T-helper 2 cell treated with Interferon-gamma antibody and Interleukin-4, amounts not matched to agents 5 μg/mL and 100 μg/mL, for 36 hours (primary cell): ENCODE measurements around the gene HTT-AS.
A peak's percentile ranks its signal among the peaks of the same experiment; 100 is the strongest.

Source experiments
- DNase-seq: peaks from one replicate; pipeline ENCODE4 v3.0.0; 2021; ENCODE audit warnings: low spot score
- H3K27ac Mint-ChIP-seq: one replicate; pipeline ENCODE4 v1.8.0; 2021; ENCODE audit warnings: mild to moderate bottlenecking, mixed read lengths
- H3K27me3 Mint-ChIP-seq: one replicate; pipeline ENCODE4 v1.8.0; 2021; ENCODE audit warnings: low read depth, mixed read lengths
- H3K36me3 Mint-ChIP-seq: one replicate; pipeline ENCODE4 v1.8.0; 2021; ENCODE audit warnings: low read depth, mixed read lengths
- H3K4me1 Mint-ChIP-seq: one replicate; pipeline ENCODE4 v1.8.0; 2021; ENCODE audit warnings: low read depth, mixed read lengths
- H3K4me3 Mint-ChIP-seq: one replicate; pipeline ENCODE4 v1.8.0; 2022; ENCODE audit warnings: mild to moderate bottlenecking, moderate library complexity, mixed read lengths
- H3K9me3 Mint-ChIP-seq: one replicate; pipeline ENCODE4 v1.8.0; 2021; ENCODE audit warnings: mixed read lengths

The HTT-AS gene

DNA sequence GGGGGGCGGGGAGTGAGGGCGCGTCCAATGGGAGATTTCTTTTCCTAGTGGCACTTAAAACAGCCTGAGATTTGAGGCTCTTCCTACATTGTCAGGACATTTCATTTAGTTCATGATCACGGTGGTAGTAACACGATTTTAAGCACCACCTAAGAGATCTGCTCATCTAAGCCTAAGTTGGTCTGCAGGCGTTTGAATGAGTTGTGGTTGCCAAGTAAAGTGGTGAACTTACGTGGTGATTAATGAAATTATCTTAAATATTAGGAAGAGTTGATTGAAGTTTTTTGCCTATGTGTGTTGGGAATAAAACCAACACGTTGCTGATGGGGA lies 1.3 kb upstream of the HTT-AS start:
- Mint-ChIP-seq H3K9me3 (no peaks in the 10 kb centered on the region), H3K36me3 (peaks cover 2% of the 10 kb centered on the region), H3K27ac (peak overlapping the region; percentile 89), H3K4me3 (peak overlapping the region; percentile 87), H3K4me1 (peaks cover 23% of the 10 kb centered on the region), H3K27me3 (no peaks in the 10 kb centered on the region)
- no peak for DNase-seq

DNA sequence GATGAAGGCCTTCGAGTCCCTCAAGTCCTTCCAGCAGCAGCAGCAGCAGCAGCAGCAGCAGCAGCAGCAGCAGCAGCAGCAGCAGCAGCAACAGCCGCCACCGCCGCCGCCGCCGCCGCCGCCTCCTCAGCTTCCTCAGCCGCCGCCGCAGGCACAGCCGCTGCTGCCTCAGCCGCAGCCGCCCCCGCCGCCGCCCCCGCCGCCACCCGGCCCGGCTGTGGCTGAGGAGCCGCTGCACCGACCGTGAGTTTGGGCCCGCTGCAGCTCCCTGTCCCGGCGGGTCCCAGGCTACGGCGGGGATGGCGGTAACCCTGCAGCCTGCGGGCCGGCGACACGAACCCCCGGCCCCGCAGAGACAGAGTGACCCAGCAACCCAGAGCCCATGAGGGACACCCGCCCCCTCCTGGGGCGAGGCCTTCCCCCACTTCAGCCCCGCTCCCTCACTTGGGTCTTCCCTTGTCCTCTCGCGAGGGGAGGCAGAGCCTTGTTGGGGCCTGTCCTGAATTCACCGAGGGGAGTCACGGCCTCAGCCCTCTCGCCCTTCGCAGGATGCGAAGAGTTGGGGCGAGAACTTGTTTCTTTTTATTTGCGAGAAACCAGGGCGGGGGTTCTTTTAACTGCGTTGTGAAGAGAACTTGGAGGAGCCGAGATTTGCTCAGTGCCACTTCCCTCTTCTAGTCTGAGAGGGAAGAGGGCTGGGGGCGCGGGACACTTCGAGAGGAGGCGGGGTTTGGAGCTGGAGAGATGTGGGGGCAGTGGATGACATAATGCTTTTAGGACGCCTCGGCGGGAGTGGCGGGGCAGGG lies 711 bp upstream of the HTT-AS start:
- Mint-ChIP-seq H3K9me3 (no peaks in the 10 kb centered on the region), H3K27ac (peak overlapping the region; percentile 89), H3K4me3 (peak overlapping the region; percentile 87), H3K4me1 (peaks cover 21% of the 10 kb centered on the region), H3K36me3 (peaks cover 2% of the 10 kb centered on the region), H3K27me3 (no peaks in the 10 kb centered on the region)
- peak; percentile 45 for DNase-seq

DNA sequence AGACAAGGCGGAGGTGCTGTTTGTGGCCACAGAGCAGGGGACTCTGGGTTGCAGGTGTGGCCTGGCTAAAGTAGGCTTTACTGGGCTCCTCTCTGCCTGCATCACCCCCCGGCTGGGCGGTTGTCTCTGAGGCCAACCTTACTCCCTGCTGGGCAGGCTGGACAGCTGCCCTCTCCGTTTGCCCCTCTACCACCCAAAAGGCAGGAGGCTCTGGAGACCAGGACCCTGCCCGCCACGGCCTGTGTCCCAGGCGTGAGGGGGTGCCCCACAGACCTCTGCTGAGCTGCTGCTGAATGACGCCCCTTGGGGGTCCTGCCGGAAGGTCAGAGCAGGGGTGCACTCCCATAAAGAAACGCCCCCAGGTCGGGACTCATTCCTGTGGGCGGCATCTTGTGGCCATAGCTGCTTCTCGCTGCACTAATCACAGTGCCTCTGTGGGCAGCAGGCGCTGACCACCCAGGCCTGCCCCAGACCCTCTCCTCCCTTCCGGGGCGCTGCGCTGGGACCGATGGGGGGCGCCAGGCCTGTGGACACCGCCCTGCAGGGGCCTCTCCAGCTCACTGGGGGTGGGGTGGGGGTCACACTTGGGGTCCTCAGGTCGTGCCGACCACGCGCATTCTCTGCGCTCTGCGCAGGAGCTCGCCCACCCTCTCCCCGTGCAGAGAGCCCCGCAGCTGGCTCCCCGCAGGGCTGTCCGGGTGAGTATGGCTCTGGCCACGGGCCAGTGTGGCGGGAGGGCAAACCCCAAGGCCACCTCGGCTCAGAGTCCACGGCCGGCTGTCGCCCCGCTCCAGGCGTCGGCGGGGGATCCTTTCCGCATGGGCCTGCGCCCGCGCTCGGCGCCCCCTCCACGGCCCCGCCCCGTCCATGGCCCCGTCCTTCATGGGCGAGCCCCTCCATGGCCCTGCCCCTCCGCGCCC lies 920 bp downstream of the HTT-AS start:
- no peak overlapping the region for H3K4me3 Mint-ChIP-seq

GRCh38 chr4:3071811-3072210 lies 2.5 kb downstream of the HTT-AS start:
- no peak overlapping the region for H3K4me3 Mint-ChIP-seq
- no peaks in the 10 kb centered on the region for H3K27me3 Mint-ChIP-seq
- H3K4me1 Mint-ChIP-seq = peaks cover 7% of the 10 kb centered on the region
- H3K9me3 Mint-ChIP-seq = no peaks in the 10 kb centered on the region
- H3K36me3 Mint-ChIP-seq = no peaks in the 10 kb centered on the region
- H3K27ac Mint-ChIP-seq = no peak overlapping the region
- no peak for DNase-seq

More for the DNA sequence above, 920 bp downstream of the HTT-AS start:
- Mint-ChIP-seq H3K36me3 (peaks cover 1% of the 10 kb centered on the region), H3K27me3 (no peaks in the 10 kb centered on the region), H3K9me3 (no peaks in the 10 kb centered on the region), H3K27ac (no peak overlapping the region), H3K4me1 (peaks cover 14% of the 10 kb centered on the region)
- no peak for DNase-seq

- H3K27ac Mint-ChIP-seq = no peak overlapping the region
- peaks cover 3% of the 10 kb centered on the region for H3K4me1 Mint-ChIP-seq
- no peak for DNase-seq
- H3K9me3 Mint-ChIP-seq = no peaks in the 10 kb centered on the region
- no peaks in the 10 kb centered on the region for H3K36me3 Mint-ChIP-seq
- H3K4me3 Mint-ChIP-seq = no peak overlapping the region
- H3K27me3 Mint-ChIP-seq = no peaks in the 10 kb centered on the region
Measured at GRCh38 chr4:3070709-3071500, 3.4 kb downstream of the HTT-AS start.

- H3K4me1 Mint-ChIP-seq = no peaks in the 10 kb centered on the region
- no peak overlapping the region for H3K4me3 Mint-ChIP-seq
- H3K27ac Mint-ChIP-seq = no peak overlapping the region
- DNase-seq = no peak
- H3K36me3 Mint-ChIP-seq = no peaks in the 10 kb centered on the region
- H3K9me3 Mint-ChIP-seq = no peaks in the 10 kb centered on the region
- H3K27me3 Mint-ChIP-seq = no peaks in the 10 kb centered on the region
Measured at GRCh38 chr4:3069661-3070199, 4.6 kb downstream of the HTT-AS start.

DNA sequence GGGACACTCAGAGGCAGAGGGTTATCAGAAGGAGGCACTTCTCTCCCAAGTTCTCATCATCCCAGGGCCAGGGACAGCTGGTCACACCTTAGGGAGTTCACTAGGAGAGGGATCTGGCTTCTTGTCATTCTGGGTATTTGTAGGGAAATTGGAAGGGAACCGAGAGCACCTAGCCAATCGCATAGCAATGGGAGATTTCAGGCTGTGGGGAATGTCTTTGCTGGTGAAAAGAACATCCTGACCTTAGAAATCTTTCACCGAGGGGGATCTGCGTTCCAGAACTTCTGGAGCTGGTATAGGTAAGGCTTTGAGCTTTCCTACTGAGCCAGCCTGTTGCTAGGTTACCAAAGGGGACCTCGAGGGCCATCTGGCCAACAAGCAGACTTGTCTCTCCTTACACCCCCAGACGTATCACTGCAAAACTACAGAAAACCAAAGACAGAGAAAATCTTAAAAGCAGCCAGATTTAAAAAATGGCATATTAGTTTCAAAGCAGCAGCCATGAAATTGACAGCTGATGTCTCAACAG lies 6.8 kb downstream of the HTT-AS start:
- no peaks in the 10 kb centered on the region for H3K4me1 Mint-ChIP-seq
- H3K4me3 Mint-ChIP-seq = no peak overlapping the region

GRCh38 chr4:3066836-3067400 lies 7.4 kb downstream of the HTT-AS start:
- Mint-ChIP-seq H3K4me1 (no peaks in the 10 kb centered on the region), H3K27me3 (peaks cover 2% of the 10 kb centered on the region), H3K36me3 (no peaks in the 10 kb centered on the region), H3K4me3 (no peak overlapping the region), H3K27ac (no peak overlapping the region), H3K9me3 (no peaks in the 10 kb centered on the region)
- DNase-seq = no peak

More for the DNA sequence above, 6.8 kb downstream of the HTT-AS start:
- Mint-ChIP-seq H3K9me3 (no peaks in the 10 kb centered on the region), H3K27me3 (peaks cover 1% of the 10 kb centered on the region), H3K36me3 (no peaks in the 10 kb centered on the region), H3K27ac (no peak overlapping the region)
- no peak for DNase-seq

GRCh38 chr4:3065551-3065950 lies 8.8 kb downstream of the HTT-AS start:
- DNase-seq = no peak

DNA sequence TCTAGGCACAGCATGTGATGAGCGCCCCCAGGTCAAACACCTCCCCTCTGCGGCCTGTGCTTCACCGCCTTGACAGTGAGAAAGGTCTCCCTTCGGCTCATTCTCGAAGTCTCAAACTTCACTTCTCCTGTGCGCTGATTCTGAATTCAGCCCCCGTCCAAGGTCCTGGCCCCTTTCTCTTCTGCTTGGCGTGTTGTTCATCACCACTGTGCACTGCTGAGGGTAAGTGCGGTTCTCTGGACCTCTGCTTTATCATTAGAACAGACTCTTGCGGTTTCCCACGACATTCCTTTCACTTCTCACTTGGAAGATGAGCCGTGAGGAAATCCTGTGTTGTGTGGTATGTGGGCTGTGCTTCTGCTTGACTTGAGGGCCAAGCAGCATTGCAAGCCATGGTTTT lies 11.9 kb downstream of the HTT-AS start:
- DNase-seq = no peak
- Mint-ChIP-seq H3K9me3 (no peaks in the 10 kb centered on the region), H3K36me3 (no peaks in the 10 kb centered on the region), H3K4me3 (no peak overlapping the region), H3K27me3 (peaks cover 2% of the 10 kb centered on the region), H3K27ac (no peak overlapping the region), H3K4me1 (peaks cover 1% of the 10 kb centered on the region)

More at GRCh38 chr4:3065551-3065950, 8.8 kb downstream of the HTT-AS start:
- no peak overlapping the region for H3K4me3 Mint-ChIP-seq
- H3K27ac Mint-ChIP-seq = no peak overlapping the region
- no peaks in the 10 kb centered on the region for H3K9me3 Mint-ChIP-seq
- no peaks in the 10 kb centered on the region for H3K36me3 Mint-ChIP-seq
- H3K4me1 Mint-ChIP-seq = no peaks in the 10 kb centered on the region
- H3K27me3 Mint-ChIP-seq = peaks cover 2% of the 10 kb centered on the region

GRCh38 chr4:3060946-3061345 lies 13.4 kb downstream of the HTT-AS start:
- Mint-ChIP-seq H3K4me1 (peaks cover 1% of the 10 kb centered on the region), H3K4me3 (no peak overlapping the region), H3K27ac (no peak overlapping the region), H3K36me3 (peaks cover 4% of the 10 kb centered on the region), H3K27me3 (peaks cover 2% of the 10 kb centered on the region), H3K9me3 (peaks cover 14% of the 10 kb centered on the region)
- no peak for DNase-seq

DNA sequence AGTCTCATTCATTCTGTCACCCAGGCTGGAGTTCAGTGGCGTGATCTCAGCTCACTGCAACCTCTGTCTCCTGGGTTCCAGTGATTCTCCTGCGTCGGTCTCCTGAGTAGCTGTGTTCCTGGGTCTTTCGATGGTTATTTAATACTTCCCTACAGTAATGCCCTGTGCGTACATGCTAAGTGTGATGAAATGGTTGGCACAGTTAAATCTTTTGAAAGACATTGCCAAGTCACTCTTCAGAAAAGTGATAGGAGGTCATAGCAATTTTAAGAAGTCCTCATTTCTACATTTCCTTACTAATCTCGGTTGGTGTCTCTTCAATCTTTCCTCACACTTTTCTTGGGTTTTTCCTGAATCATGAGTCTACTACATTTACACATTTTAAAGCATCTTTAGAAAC lies 14.4 kb downstream of the HTT-AS start:
- Mint-ChIP-seq H3K4me3 (no peak overlapping the region), H3K27me3 (peaks cover 2% of the 10 kb centered on the region), H3K36me3 (peaks cover 10% of the 10 kb centered on the region), H3K9me3 (peaks cover 21% of the 10 kb centered on the region), H3K4me1 (peaks cover 1% of the 10 kb centered on the region), H3K27ac (no peak overlapping the region)
- DNase-seq = no peak

GRCh38 chr4:3054169-3054759 lies 20.1 kb downstream of the HTT-AS start:
- peaks cover 6% of the 10 kb centered on the region for H3K27me3 Mint-ChIP-seq
- H3K36me3 Mint-ChIP-seq = peaks cover 13% of the 10 kb centered on the region
- H3K4me1 Mint-ChIP-seq = peaks cover 1% of the 10 kb centered on the region
- H3K4me3 Mint-ChIP-seq = no peak overlapping the region
- H3K9me3 Mint-ChIP-seq = peaks cover 35% of the 10 kb centered on the region
- no peak for DNase-seq
- no peak overlapping the region for H3K27ac Mint-ChIP-seq
